Panc1 (cell line): ENCODE data around the gene OAF. TPM values are rescaled to one million over a fixed set of nuclear protein-coding genes. Genes with fewer than 3 reads are reported as not detected.

Experiments
- ATAC-seq: fragments of 200-7000 bp; cut with Tn5 transposase; 2 replicates; pipeline ENCODE4 v1.9.1; 2020; ENCODE audit warnings: mild to moderate bottlenecking, moderate library complexity
- BruUV-seq: library from RNA; stranded (reverse); fragments of 400-500 nt; replicated peaks from 2 replicates; lab custom pipeline; 2021; lab: Mats Ljungman, UMichigan
- CTCF ChIA-PET: fragments of 300-600 bp; sonication (Branson Sonifier 250); formaldehyde crosslinking; loops from one replicate; lab custom pipeline; 2022; ENCODE audit warnings: antibody characterized with exemption; lab: Charles Lee
- POLR2A ChIA-PET: fragments of 300-600 bp; sonication (Branson Sonifier 250); formaldehyde crosslinking; loops from one replicate; lab custom pipeline; 2022; ENCODE audit warnings: antibody characterized with exemption; lab: Charles Lee
- DNase-seq: peaks from one replicate; pipeline ENCODE4 v3.0.0-alpha.2; 2010; ENCODE audit warnings: low read depth, low spot score
- H3K27ac ChIP-seq: 2 replicates; pipeline ENCODE4 v1.5.1; 2011; ENCODE audit warnings: mild to moderate bottlenecking, low read length, inconsistent platforms
- H3K27me3 ChIP-seq: fragments of 200-500 bp; sonication (Bioruptor generic); 2 replicates; pipeline ENCODE4 v1.6.0; 2014; ENCODE audit warnings: low read length, inconsistent platforms; ENCODE audit not compliant: control insufficient read depth, insufficient read depth
- H3K36me3 ChIP-seq: fragments of 200-500 bp; sonication (Bioruptor generic); 2 replicates; pipeline ENCODE4 v1.5.1; 2014; ENCODE audit warnings: inconsistent platforms, mild to moderate bottlenecking, low read length, moderate library complexity; ENCODE audit not compliant: control insufficient read depth, insufficient read depth
- H3K4me1 ChIP-seq: 2 replicates; pipeline ENCODE4 v1.5.1; 2011; ENCODE audit warnings: inconsistent platforms, mild to moderate bottlenecking, low read length, moderate library complexity; ENCODE audit not compliant: control insufficient read depth, insufficient read depth
- H3K4me3 ChIP-seq, 2 experiments: 2 replicates each; pipeline ENCODE4 v1.5.1; 2011 to 2012; ENCODE audit warnings: low read depth in 2 of 2, low read length in 2 of 2, mild to moderate bottlenecking in 2 of 2, inconsistent platforms in 1 of 2, moderate library complexity in 1 of 2
- H3K9me3 ChIP-seq: fragments of 200-500 bp; sonication (Bioruptor generic); 2 replicates; pipeline ENCODE4 v1.5.1; 2014; ENCODE audit warnings: low read depth, mild to moderate bottlenecking, inconsistent platforms, low read length, moderate library complexity; ENCODE audit not compliant: control insufficient read depth, insufficient read depth
- POLR2AphosphoS5 ChIP-seq: IDR thresholded peaks from 2 replicates; pipeline ENCODE4 v1.6.1; 2012; ENCODE audit warnings: mild to moderate bottlenecking, low read depth, low read length, moderate library complexity
- SIN3A ChIP-seq: IDR thresholded peaks from 2 replicates; pipeline ENCODE4 v1.6.1; 2012; ENCODE audit warnings: low read depth, mild to moderate bottlenecking, low read length, moderate library complexity, borderline replicate concordance; ENCODE audit not compliant: insufficient read depth
- TCF7L2 ChIP-seq: IDR thresholded peaks from 2 replicates; pipeline ENCODE4 v1.6.1; 2011; ENCODE audit warnings: mild to moderate bottlenecking, low read depth, low read length, inconsistent platforms
- in situ Hi-C: cut with HindIII; loops from 2 replicates; pipeline ENCODE4 v1.10.0; 2016; ENCODE audit warnings: low sequenced_read_pairs, low pct_unique_long_range_greater_than_20kb
- intact Hi-C: fragments of 100-400 bp; cut with micrococcal nuclease; formaldehyde crosslinking; loops from one replicate; pipeline ENCODE4 v1.10.0; 2022; ENCODE audit not compliant: unreplicated experiment
- total RNA-seq: library from RNA; stranded (reverse); gene quantifications from one replicate; pipeline ENCODE4 v1.2.1, GENCODE V29; 2021; ENCODE audit not compliant: unreplicated experiment
- TF ChIP-seq, protein P1 (sequence below): fragments of 450-650 bp; IDR thresholded peaks from 2 replicates; pipeline ENCODE4 v1.5.1; 2017; ENCODE audit warnings: mild to moderate bottlenecking
- TF ChIP-seq, protein P2 (sequence below), 2 experiments: IDR thresholded peaks; 2 replicates each; pipeline ENCODE4 v1.6.1; 2011 to 2012; ENCODE audit warnings: low read depth in 2 of 2, control low read depth in 1 of 2, low read length in 1 of 2, mild to moderate bottlenecking in 1 of 2, moderate library complexity in 1 of 2; ENCODE audit not compliant: insufficient read depth in 1 of 2

Gene OAF
- total RNA-seq, 1 experiment from 2014 or later, result 13.7 TPM

DNA sequence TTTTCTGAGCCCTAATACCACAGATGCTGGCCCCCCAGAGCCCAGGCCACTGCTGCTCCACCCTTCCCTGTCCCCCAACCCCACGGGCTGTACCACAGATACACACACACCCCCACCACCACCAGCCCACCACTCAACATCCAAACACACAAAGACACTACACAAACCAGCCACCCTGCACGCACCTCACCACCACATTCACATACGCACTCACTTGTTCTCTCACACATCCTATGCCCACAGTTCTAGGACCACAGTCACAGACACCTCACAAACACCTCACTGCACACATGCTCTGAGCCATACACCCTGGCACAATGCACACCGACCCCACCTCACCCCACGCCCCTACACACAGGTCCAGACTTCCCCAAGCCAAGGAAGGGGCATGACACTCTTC lies 22.5 kb upstream of the OAF start:
- no TSS peak for BruUV-seq
- TF ChIP-seq POLR2AphosphoS5 (no peak), SIN3A (no peak), TCF7L2 (no peak)
- TF ChIP-seq, protein P1, sequence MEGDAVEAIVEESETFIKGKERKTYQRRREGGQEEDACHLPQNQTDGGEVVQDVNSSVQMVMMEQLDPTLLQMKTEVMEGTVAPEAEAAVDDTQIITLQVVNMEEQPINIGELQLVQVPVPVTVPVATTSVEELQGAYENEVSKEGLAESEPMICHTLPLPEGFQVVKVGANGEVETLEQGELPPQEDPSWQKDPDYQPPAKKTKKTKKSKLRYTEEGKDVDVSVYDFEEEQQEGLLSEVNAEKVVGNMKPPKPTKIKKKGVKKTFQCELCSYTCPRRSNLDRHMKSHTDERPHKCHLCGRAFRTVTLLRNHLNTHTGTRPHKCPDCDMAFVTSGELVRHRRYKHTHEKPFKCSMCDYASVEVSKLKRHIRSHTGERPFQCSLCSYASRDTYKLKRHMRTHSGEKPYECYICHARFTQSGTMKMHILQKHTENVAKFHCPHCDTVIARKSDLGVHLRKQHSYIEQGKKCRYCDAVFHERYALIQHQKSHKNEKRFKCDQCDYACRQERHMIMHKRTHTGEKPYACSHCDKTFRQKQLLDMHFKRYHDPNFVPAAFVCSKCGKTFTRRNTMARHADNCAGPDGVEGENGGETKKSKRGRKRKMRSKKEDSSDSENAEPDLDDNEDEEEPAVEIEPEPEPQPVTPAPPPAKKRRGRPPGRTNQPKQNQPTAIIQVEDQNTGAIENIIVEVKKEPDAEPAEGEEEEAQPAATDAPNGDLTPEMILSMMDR, result no peak
- TF ChIP-seq, protein P2, sequence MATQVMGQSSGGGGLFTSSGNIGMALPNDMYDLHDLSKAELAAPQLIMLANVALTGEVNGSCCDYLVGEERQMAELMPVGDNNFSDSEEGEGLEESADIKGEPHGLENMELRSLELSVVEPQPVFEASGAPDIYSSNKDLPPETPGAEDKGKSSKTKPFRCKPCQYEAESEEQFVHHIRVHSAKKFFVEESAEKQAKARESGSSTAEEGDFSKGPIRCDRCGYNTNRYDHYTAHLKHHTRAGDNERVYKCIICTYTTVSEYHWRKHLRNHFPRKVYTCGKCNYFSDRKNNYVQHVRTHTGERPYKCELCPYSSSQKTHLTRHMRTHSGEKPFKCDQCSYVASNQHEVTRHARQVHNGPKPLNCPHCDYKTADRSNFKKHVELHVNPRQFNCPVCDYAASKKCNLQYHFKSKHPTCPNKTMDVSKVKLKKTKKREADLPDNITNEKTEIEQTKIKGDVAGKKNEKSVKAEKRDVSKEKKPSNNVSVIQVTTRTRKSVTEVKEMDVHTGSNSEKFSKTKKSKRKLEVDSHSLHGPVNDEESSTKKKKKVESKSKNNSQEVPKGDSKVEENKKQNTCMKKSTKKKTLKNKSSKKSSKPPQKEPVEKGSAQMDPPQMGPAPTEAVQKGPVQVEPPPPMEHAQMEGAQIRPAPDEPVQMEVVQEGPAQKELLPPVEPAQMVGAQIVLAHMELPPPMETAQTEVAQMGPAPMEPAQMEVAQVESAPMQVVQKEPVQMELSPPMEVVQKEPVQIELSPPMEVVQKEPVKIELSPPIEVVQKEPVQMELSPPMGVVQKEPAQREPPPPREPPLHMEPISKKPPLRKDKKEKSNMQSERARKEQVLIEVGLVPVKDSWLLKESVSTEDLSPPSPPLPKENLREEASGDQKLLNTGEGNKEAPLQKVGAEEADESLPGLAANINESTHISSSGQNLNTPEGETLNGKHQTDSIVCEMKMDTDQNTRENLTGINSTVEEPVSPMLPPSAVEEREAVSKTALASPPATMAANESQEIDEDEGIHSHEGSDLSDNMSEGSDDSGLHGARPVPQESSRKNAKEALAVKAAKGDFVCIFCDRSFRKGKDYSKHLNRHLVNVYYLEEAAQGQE (IDR thresholded peaks at IDR 0.05; ENCODE audit: insufficient read depth in 1 of 2, low read depth in 2 of 2, low read length in 1 of 2), result no peak
- intact Hi-C loops (no loop called here), in situ Hi-C loops (no loop called here)
- Histone ChIP-seq H3K36me3 (no peaks in the 10 kb centered on the region), H3K9me3 (no peaks in the 10 kb centered on the region), H3K4me1 (no peaks in the 10 kb centered on the region), H3K27me3 (no peaks in the 10 kb centered on the region), H3K27ac (no peak overlapping the region), H3K4me3 (no peak overlapping the region)
- no peak for ATAC-seq
- ChIA-PET POLR2A (interaction anchor here (0.7 kb wide), 1 partner anchor 25 kb away, joined by 3 read pairs; no protein-coding TSS in a partner anchor), CTCF (no interaction called here)
- no peak for DNase-seq

DNA sequence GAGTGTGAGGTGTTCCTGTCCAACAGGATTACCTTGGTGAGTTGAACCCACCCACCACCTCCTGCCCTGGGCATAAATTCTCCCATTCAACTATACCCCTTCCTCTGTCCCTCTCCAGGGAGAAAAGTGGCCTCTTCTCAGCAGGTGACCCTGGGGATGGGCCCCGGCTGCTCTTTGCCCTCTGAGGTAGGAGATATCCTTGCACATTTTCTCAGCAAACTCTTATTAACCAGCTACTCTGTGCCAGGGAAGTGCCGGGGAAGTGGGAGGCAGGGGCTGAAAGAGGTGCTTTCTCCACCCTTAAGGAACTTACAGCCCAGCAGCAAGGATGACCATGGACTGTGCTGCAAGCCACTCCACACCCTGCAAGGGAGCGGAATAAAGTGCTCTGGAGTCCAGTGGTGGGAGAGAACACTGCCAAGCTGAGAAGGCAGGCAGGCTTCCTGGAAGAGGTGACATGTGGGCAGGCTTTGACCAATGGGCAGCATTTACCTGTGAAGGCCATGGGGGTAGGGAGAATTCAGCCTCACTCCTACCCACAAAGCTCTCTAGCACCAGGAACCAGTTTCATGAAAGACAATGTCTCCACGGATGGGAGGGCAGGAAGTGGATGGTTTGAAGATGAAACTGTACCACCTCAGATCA lies 21.9 kb upstream of the OAF start:
- Histone ChIP-seq H3K36me3 (no peaks in the 10 kb centered on the region), H3K27me3 (no peaks in the 10 kb centered on the region), H3K4me1 (no peaks in the 10 kb centered on the region), H3K9me3 (no peaks in the 10 kb centered on the region), H3K27ac (no peak overlapping the region), H3K4me3 (no peak overlapping the region)
- DNase-seq (no peak), ATAC-seq (no peak)
- POLR2A ChIA-PET, result interaction anchor here (0.6 kb wide), 1 partner anchor 632 kb away, joined by 3 read pairs; no protein-coding TSS in a partner anchor
- intact Hi-C loops (no loop called here), in situ Hi-C loops (no loop called here)
- CTCF ChIA-PET, result interaction anchor here (1.4 kb wide), 1 partner anchor 7 kb away, joined by 3 read pairs; no protein-coding TSS in a partner anchor
- TF ChIP-seq TCF7L2 (no peak), POLR2AphosphoS5 (no peak), SIN3A (no peak)
- TF ChIP-seq, protein P2 (IDR thresholded peaks at IDR 0.05; ENCODE audit: insufficient read depth in 1 of 2, low read depth in 2 of 2, low read length in 1 of 2), result no peak
- TF ChIP-seq, protein P1, result no peak
- BruUV-seq, result no TSS peak
